ENCODE data around the gene PDPK1. TPM values are rescaled to one million over a fixed set of nuclear protein-coding genes. Genes with fewer than 3 reads are reported as not detected.
A peak's percentile ranks its signal among the peaks of the same experiment; 100 is the strongest.
"Not testable (repeated sequence)": the region's sequence is repeated elsewhere in the genome, so short reads cannot be mapped to it uniquely, and the experiment has no call there.

PDPK1 gene
- total RNA-seq, 2 donors from 2014 or later: 29.2 to 30.3 TPM

- H3K9me3 ChIP-seq (ENCODE audit: control insufficient read depth, low read length); H3K27ac ChIP-seq (ENCODE audit: low read depth, low read length); H3K4me3 ChIP-seq (ENCODE audit: low read length); DNase-seq; H3K27ac Mint-ChIP-seq; H3K9ac ChIP-seq (ENCODE audit: extremely low read depth, low read length, poor library complexity, severe bottlenecking); H3K9me3 Mint-ChIP-seq; H3K36me3 ChIP-seq (ENCODE audit: control insufficient read depth, insufficient read depth, low read length); H3K4me3 Mint-ChIP-seq; H3K27me3 ChIP-seq (ENCODE audit: control insufficient read depth, insufficient read depth, low read length, poor library complexity, severe bottlenecking); H3K4me1 Mint-ChIP-seq; H3K36me3 Mint-ChIP-seq (ENCODE audit: low read depth); H3K27me3 Mint-ChIP-seq (ENCODE audit: insufficient read depth); H3K4me1 ChIP-seq (ENCODE audit: control insufficient read depth, insufficient read depth, low read length): not testable (repeated sequence)
- WGBS, 2 experiments (ENCODE audit: insufficient coverage in 1 of 2, insufficient read length in 1 of 2): 14% methylated on average over 2 of the region's 4 CpGs; no CpG with 5 or more reads in 1 of the 2 experiments
- TF ChIP-seq CTCF (conservative IDR thresholded peaks at IDR 0.05): peak; percentile 68
Measured at GRCh38 chr16:2560798-2561133, 22.9 kb downstream of the PDPK1 start.

DNA sequence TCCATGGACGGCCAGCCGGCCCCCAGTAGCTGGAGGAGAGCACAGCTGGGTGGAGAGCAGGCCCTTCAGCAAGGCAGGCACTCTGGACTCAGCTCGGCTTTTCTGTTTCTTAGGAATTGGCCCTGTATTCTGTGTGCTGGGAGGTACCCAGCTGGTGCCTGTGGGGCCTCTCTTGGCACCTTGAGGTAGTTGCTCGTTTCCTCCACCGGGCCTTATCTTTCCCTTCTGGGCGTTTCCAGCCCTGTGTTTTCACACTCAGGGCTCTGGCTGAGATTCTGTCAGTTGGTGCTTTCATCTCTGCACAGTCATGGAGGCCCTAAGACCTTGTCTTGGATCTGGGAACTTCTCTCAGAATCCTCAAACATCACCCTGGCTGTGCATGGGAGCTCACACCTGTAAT is 29.7 kb downstream of the PDPK1 start:
- no CpG with 5 or more reads among the region's 6 CpGs for WGBS, 2 experiments (ENCODE audit: insufficient coverage in 1 of 2, insufficient read length in 1 of 2)

DNA sequence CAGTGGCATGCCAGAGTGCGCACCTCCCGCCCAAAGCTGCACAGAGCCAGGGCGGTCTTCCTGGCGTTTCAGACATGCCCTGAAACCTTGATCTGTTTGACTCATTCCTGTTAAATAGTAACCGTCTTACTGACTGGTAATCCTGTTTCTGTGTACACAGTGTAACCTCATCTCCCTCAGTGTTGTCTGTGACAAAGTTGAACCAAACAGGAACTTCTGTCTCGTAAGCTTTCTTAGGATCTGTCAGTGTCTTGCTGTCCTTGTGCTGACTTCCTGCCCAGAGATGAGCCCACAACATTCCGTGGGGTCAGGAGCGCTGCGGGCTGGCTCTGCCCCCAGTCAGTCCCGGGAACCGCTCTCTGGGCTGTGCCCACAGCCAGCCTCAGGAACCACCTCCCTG is 30.8 kb downstream of the PDPK1 start:
- not testable (repeated sequence) for H3K9me3 ChIP-seq (ENCODE audit: control insufficient read depth, low read length); H3K4me1 Mint-ChIP-seq; H3K27ac Mint-ChIP-seq; H3K27me3 ChIP-seq (ENCODE audit: control insufficient read depth, insufficient read depth, low read length, poor library complexity, severe bottlenecking); H3K36me3 Mint-ChIP-seq (ENCODE audit: low read depth); H3K9ac ChIP-seq (ENCODE audit: extremely low read depth, low read length, poor library complexity, severe bottlenecking); H3K36me3 ChIP-seq (ENCODE audit: control insufficient read depth, insufficient read depth, low read length); H3K27ac ChIP-seq (ENCODE audit: low read depth, low read length); H3K4me3 ChIP-seq (ENCODE audit: low read length); H3K4me3 Mint-ChIP-seq; H3K9me3 Mint-ChIP-seq; DNase-seq; H3K4me1 ChIP-seq (ENCODE audit: control insufficient read depth, insufficient read depth, low read length); H3K27me3 Mint-ChIP-seq (ENCODE audit: insufficient read depth)
- no CpG with 5 or more reads among the region's 11 CpGs for WGBS, 2 experiments (ENCODE audit: insufficient coverage in 1 of 2, insufficient read length in 1 of 2)

More for the DNA sequence above, 29.7 kb downstream of the PDPK1 start:
- not testable (repeated sequence) for H3K27ac ChIP-seq (ENCODE audit: low read depth, low read length); H3K4me1 Mint-ChIP-seq; H3K9ac ChIP-seq (ENCODE audit: extremely low read depth, low read length, poor library complexity, severe bottlenecking); H3K4me3 ChIP-seq (ENCODE audit: low read length); H3K9me3 ChIP-seq (ENCODE audit: control insufficient read depth, low read length); H3K36me3 Mint-ChIP-seq (ENCODE audit: low read depth); DNase-seq; H3K4me1 ChIP-seq (ENCODE audit: control insufficient read depth, insufficient read depth, low read length); H3K27me3 ChIP-seq (ENCODE audit: control insufficient read depth, insufficient read depth, low read length, poor library complexity, severe bottlenecking); H3K9me3 Mint-ChIP-seq; H3K4me3 Mint-ChIP-seq; H3K27me3 Mint-ChIP-seq (ENCODE audit: insufficient read depth); H3K36me3 ChIP-seq (ENCODE audit: control insufficient read depth, insufficient read depth, low read length); H3K27ac Mint-ChIP-seq

GRCh38 chr16:2572704-2573103 is 34.9 kb downstream of the PDPK1 start:
- not testable (repeated sequence) for H3K4me1 ChIP-seq (ENCODE audit: control insufficient read depth, insufficient read depth, low read length); H3K27me3 ChIP-seq (ENCODE audit: control insufficient read depth, insufficient read depth, low read length, poor library complexity, severe bottlenecking); DNase-seq; H3K9ac ChIP-seq (ENCODE audit: extremely low read depth, low read length, poor library complexity, severe bottlenecking); H3K36me3 ChIP-seq (ENCODE audit: control insufficient read depth, insufficient read depth, low read length); H3K36me3 Mint-ChIP-seq (ENCODE audit: low read depth); H3K9me3 ChIP-seq (ENCODE audit: control insufficient read depth, low read length); H3K4me3 ChIP-seq (ENCODE audit: low read length); H3K27ac ChIP-seq (ENCODE audit: low read depth, low read length); H3K27me3 Mint-ChIP-seq (ENCODE audit: insufficient read depth); H3K4me3 Mint-ChIP-seq; H3K4me1 Mint-ChIP-seq; H3K9me3 Mint-ChIP-seq; H3K27ac Mint-ChIP-seq
- WGBS, 2 experiments (ENCODE audit: insufficient coverage in 1 of 2, insufficient read length in 1 of 2): no CpG with 5 or more reads among the region's 6 CpGs

DNA sequence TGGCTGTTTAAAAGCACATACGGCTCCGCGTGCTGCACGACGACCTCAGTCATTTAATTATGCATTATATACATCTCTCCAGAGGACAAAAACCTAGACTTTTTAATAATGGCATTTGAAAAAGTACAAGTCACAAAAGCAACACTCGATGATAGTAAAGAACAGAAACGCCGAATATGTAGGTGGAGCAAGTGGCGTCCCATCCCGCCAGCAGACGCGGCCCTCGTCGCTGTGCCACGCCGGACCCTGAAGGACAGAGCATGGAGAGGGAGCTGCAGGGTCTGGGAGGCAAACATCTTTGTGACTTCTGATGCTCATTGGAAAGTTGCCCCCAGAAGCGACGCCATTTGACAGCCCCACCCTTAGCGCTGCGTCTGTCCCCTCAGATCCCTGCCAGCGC is 38.0 kb downstream of the PDPK1 start:
- not testable (repeated sequence) for H3K9me3 ChIP-seq (ENCODE audit: control insufficient read depth, low read length); H3K4me1 ChIP-seq (ENCODE audit: control insufficient read depth, insufficient read depth, low read length); H3K27ac Mint-ChIP-seq; H3K9me3 Mint-ChIP-seq; H3K27me3 ChIP-seq (ENCODE audit: control insufficient read depth, insufficient read depth, low read length, poor library complexity, severe bottlenecking); DNase-seq; H3K4me1 Mint-ChIP-seq; H3K27ac ChIP-seq (ENCODE audit: low read depth, low read length); H3K4me3 Mint-ChIP-seq; H3K9ac ChIP-seq (ENCODE audit: extremely low read depth, low read length, poor library complexity, severe bottlenecking); H3K36me3 Mint-ChIP-seq (ENCODE audit: low read depth); H3K36me3 ChIP-seq (ENCODE audit: control insufficient read depth, insufficient read depth, low read length); H3K27me3 Mint-ChIP-seq (ENCODE audit: insufficient read depth); H3K4me3 ChIP-seq (ENCODE audit: low read length)
- 97% methylated on average over 9 of the region's 21 CpGs; no CpG with 5 or more reads in 1 of the 2 experiments for WGBS, 2 experiments (ENCODE audit: insufficient coverage in 1 of 2, insufficient read length in 1 of 2)

- H3K9me3 Mint-ChIP-seq; H3K27me3 ChIP-seq (ENCODE audit: control insufficient read depth, insufficient read depth, low read length, poor library complexity, severe bottlenecking); H3K9ac ChIP-seq (ENCODE audit: extremely low read depth, low read length, poor library complexity, severe bottlenecking); H3K27ac Mint-ChIP-seq; H3K4me3 ChIP-seq (ENCODE audit: low read length); H3K4me1 Mint-ChIP-seq; H3K9me3 ChIP-seq (ENCODE audit: control insufficient read depth, low read length); H3K4me1 ChIP-seq (ENCODE audit: control insufficient read depth, insufficient read depth, low read length); DNase-seq; H3K4me3 Mint-ChIP-seq; H3K27me3 Mint-ChIP-seq (ENCODE audit: insufficient read depth); H3K36me3 ChIP-seq (ENCODE audit: control insufficient read depth, insufficient read depth, low read length); H3K27ac ChIP-seq (ENCODE audit: low read depth, low read length); H3K36me3 Mint-ChIP-seq (ENCODE audit: low read depth): not testable (repeated sequence)
- WGBS, 2 experiments (ENCODE audit: insufficient coverage in 1 of 2, insufficient read length in 1 of 2): 83% methylated on average over 1 of the region's 26 CpGs; no CpG with 5 or more reads in 1 of the 2 experiments
Measured at GRCh38 chr16:2577044-2577443, 39.2 kb downstream of the PDPK1 start.

DNA sequence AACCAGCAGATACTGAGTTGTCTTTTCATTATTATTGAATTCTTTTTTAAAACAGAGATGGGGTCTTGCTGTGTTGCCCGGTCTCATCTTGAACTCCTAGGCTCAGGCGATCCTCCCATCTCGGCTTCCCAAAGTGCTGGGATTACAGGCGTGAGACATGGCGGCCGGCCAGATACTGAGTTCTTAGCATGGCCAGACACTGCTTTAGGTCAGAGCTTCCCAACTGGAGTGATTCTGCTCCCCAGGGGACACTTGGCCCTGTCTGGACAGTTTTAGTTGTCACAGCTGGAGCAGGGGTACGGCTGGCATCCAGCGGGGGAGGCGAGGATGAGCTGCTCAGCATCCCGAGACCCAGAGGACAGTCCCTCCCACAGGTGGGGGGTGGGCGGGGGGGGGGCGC is 41.1 kb downstream of the PDPK1 start:
- WGBS, 2 experiments (ENCODE audit: insufficient coverage in 1 of 2, insufficient read length in 1 of 2): no CpG with 5 or more reads among the region's 12 CpGs
- not testable (repeated sequence) for H3K4me3 Mint-ChIP-seq; H3K27ac ChIP-seq (ENCODE audit: low read depth, low read length); H3K9me3 Mint-ChIP-seq; H3K9ac ChIP-seq (ENCODE audit: extremely low read depth, low read length, poor library complexity, severe bottlenecking); H3K4me3 ChIP-seq (ENCODE audit: low read length); H3K27me3 Mint-ChIP-seq (ENCODE audit: insufficient read depth); H3K9me3 ChIP-seq (ENCODE audit: control insufficient read depth, low read length); H3K4me1 ChIP-seq (ENCODE audit: control insufficient read depth, insufficient read depth, low read length); H3K36me3 Mint-ChIP-seq (ENCODE audit: low read depth); H3K27me3 ChIP-seq (ENCODE audit: control insufficient read depth, insufficient read depth, low read length, poor library complexity, severe bottlenecking); H3K36me3 ChIP-seq (ENCODE audit: control insufficient read depth, insufficient read depth, low read length); DNase-seq; H3K4me1 Mint-ChIP-seq; H3K27ac Mint-ChIP-seq
